ENCODE measurements around the gene NMS.
"Not testable (repeated sequence)": the region's sequence is repeated elsewhere in the genome, so short reads cannot be mapped to it uniquely, and the experiment has no call there.

The NMS gene

DNA sequence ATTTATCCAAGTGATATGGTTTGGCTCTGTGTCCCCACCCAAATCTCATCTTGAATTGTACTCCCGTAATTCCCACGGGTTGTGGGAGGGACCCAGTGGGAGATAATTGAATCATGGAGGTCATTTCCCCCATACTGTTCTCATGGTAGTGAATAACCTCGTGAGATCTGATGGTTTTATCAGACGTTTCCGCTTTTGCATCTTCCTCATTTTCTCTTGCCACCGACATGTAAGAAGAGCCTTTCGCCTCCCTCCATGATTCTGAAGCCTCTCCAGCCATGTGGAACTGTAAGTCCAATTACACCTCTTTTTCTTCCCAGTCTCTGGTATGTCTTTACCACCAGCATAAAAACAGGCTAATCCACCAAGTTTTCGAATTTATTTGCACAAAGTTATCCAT, 32.5 kb upstream of the NMS start:
- Histone ChIP-seq H3K27me3 (ENCODE audit: insufficient read depth, low read depth, severe bottlenecking) (peaks cover 15% of the 10 kb centered on the region), H3K27ac (no peak overlapping the region), H3K9me3 (ENCODE audit: severe bottlenecking) (no peaks in the 10 kb centered on the region), H3K36me3 (no peaks in the 10 kb centered on the region), H3K4me3 (ENCODE audit: low read depth, low read length) (no peak overlapping the region)
- no peak for DNase-seq
- TF ChIP-seq, protein P1, sequence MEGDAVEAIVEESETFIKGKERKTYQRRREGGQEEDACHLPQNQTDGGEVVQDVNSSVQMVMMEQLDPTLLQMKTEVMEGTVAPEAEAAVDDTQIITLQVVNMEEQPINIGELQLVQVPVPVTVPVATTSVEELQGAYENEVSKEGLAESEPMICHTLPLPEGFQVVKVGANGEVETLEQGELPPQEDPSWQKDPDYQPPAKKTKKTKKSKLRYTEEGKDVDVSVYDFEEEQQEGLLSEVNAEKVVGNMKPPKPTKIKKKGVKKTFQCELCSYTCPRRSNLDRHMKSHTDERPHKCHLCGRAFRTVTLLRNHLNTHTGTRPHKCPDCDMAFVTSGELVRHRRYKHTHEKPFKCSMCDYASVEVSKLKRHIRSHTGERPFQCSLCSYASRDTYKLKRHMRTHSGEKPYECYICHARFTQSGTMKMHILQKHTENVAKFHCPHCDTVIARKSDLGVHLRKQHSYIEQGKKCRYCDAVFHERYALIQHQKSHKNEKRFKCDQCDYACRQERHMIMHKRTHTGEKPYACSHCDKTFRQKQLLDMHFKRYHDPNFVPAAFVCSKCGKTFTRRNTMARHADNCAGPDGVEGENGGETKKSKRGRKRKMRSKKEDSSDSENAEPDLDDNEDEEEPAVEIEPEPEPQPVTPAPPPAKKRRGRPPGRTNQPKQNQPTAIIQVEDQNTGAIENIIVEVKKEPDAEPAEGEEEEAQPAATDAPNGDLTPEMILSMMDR (IDR thresholded peaks at IDR 0.05; ENCODE audit: low read depth, low read length), result no peak

DNA sequence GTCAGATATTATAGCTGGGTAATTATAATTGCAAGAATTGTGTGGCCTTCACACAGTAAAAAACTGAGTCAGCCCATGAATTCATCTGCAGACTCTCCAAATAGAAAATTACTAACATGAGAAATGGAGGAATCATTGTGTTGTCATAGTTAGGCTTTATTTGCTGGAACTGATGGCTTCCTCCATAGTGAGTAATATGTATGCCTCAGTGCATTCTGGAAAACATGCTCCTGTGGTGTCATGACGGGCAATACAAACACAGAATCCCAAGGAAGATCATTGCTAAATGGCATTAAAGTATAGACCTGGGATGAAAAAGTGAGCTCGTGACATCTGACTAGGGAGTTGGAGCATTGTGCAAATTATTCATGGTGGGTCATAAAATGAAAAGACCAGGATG, 23.6 kb upstream of the NMS start:
- H3K9me3 ChIP-seq (ENCODE audit: severe bottlenecking), result no peaks in the 10 kb centered on the region
- TF ChIP-seq, protein P1 (IDR thresholded peaks at IDR 0.05; ENCODE audit: low read depth, low read length), result no peak
- H3K4me3 ChIP-seq (ENCODE audit: low read depth, low read length), result no peak overlapping the region
- DNase-seq, result no peak
- H3K36me3 ChIP-seq, result no peaks in the 10 kb centered on the region
- peaks cover 3% of the 10 kb centered on the region for H3K27me3 ChIP-seq (ENCODE audit: insufficient read depth, low read depth, severe bottlenecking)
- no peak overlapping the region for H3K27ac ChIP-seq

DNA sequence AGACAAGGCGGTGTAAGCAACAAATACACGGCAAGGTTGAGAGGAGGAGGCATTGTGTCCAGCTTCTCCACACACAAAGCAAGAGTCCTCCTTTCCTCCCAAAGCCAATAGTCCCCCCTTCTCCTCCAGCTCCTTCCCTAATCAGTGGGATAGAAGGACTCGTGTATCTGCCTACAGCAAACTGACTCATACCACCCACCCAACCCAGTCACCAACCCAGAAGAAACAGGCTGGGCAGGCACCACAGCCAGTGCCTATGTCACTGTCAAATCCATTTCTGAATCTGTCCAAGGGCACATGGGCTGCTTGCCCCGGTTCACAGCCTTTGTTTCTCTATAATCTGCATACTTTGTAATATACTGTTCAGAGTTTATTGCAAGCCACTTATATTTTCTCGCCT, 19.2 kb upstream of the NMS start:
- no peak for DNase-seq
- no peak overlapping the region for H3K27ac ChIP-seq

DNA sequence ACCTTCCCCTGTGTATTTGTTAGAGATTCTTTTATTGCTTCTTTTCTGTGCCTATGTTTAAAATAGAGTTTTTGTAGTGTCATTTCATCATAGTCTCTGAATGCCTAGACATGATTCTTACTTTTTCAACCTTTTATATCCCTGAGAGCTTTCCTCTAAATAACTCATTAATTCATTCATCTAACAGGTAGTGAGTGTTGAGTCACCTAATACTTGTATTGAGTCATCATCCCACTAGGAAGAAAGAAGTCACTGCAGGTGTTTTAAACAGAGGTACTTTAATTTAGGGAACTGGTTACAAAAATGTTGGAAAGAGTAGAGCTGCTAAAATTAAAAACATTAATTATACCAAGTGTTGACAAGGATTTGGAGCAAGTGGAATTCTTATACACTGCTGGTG, 18.5 kb upstream of the NMS start:
- no peak for DNase-seq
- H3K27me3 ChIP-seq (ENCODE audit: insufficient read depth, low read depth, severe bottlenecking), result peaks cover 3% of the 10 kb centered on the region
- peaks cover 2% of the 10 kb centered on the region for H3K9me3 ChIP-seq (ENCODE audit: severe bottlenecking)

More for the DNA sequence above, 19.2 kb upstream of the NMS start:
- peaks cover 2% of the 10 kb centered on the region for H3K9me3 ChIP-seq (ENCODE audit: severe bottlenecking)
- H3K4me3 ChIP-seq (ENCODE audit: low read depth, low read length), result no peak overlapping the region
- H3K27me3 ChIP-seq (ENCODE audit: insufficient read depth, low read depth, severe bottlenecking), result peaks cover 3% of the 10 kb centered on the region
- TF ChIP-seq, protein P1 (IDR thresholded peaks at IDR 0.05; ENCODE audit: low read depth, low read length), result no peak
- H3K36me3 ChIP-seq, result no peaks in the 10 kb centered on the region

DNA sequence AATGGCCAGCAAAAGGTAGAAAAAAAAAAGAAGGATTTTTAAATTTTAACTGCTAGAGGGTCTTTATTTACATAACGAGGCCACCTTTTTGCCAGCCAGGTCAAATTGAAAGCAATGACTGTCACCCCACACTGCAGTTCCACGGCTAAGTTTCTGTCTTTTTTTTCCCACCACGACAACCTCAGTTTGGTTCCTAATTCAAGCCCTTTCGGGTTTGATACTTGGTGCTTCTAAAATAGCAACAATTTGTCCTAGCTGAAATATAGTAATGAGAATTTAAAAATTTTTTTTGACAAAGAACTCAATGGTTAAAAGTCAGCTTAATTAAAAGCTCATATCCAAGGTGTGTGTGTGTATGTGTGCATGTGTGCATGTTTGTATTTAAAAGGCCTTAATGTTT, 16.4 kb upstream of the NMS start:
- H3K27ac ChIP-seq, result no peak overlapping the region
- TF ChIP-seq, protein P1 (IDR thresholded peaks at IDR 0.05; ENCODE audit: low read depth, low read length), result no peak

More for the DNA sequence above, 18.5 kb upstream of the NMS start:
- Histone ChIP-seq H3K27ac (no peak overlapping the region), H3K4me3 (ENCODE audit: low read depth, low read length) (no peak overlapping the region), H3K36me3 (no peaks in the 10 kb centered on the region)
- TF ChIP-seq, protein P1 (IDR thresholded peaks at IDR 0.05; ENCODE audit: low read depth, low read length), result no peak

DNA sequence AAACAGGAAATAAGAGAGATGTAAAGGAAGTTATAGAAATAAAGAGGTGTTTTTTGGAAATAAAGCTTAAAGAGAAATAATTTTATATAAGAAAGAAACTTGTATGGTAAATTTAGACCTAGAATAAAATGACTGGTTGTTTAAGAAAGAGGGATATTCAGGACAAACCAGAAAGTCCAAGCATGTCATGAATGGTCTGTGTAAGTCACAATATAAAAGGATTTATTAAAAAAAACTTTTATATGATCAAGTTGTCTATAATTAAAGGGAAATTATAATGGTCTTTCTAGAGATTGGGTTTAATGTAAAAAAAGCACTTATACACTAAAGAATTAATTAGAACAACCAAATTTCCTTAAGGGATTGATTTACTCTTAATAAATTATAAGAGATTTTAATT, 13.9 kb upstream of the NMS start:
- H3K27me3 ChIP-seq (ENCODE audit: insufficient read depth, low read depth, severe bottlenecking); H3K27ac ChIP-seq; DNase-seq; H3K4me3 ChIP-seq (ENCODE audit: low read depth, low read length); H3K9me3 ChIP-seq (ENCODE audit: severe bottlenecking); H3K36me3 ChIP-seq: not testable (repeated sequence)

More for the DNA sequence above, 16.4 kb upstream of the NMS start:
- H3K4me3 ChIP-seq (ENCODE audit: low read depth, low read length), result no peak overlapping the region
- H3K36me3 ChIP-seq, result no peaks in the 10 kb centered on the region
- peaks cover 7% of the 10 kb centered on the region for H3K9me3 ChIP-seq (ENCODE audit: severe bottlenecking)
- DNase-seq, result no peak
- H3K27me3 ChIP-seq (ENCODE audit: insufficient read depth, low read depth, severe bottlenecking), result peaks cover 3% of the 10 kb centered on the region
